H1 (cell line): ENCODE results near the gene DNAJC27. TPM values are rescaled to one million over a fixed set of nuclear protein-coding genes. Genes with fewer than 3 reads are reported as not detected.

Experiments
- CTCF ChIA-PET: fragments of 300-600 bp; sonication (Branson Sonifier 250); formaldehyde crosslinking; loops from one replicate; lab custom pipeline; 2021; ENCODE audit not compliant: partially characterized antibody; lab: Charles Lee
- POLR2A ChIA-PET: fragments of 300-600 bp; sonication (Branson Sonifier 250); formaldehyde crosslinking; loops from one replicate; lab custom pipeline; 2021; ENCODE audit warnings: inconsistent platforms; ENCODE audit not compliant: partially characterized antibody; lab: Charles Lee
- DNase-seq, 2 experiments: peaks; one replicate each; pipeline versions ENCODE4 v3.0.0 to v3.0.0-alpha.2; 2010 to 2022; ENCODE audit warnings: low spot score in 2 of 2, low read depth in 1 of 2, mixed read lengths in 1 of 2
- FAIRE-seq: peaks from 2 replicates; lab custom pipeline; 2011; peaks lifted over from hg19 to GRCh38; lab: Jason Lieb, UNC
- H2AFZ ChIP-seq: 2 replicates; pipeline ENCODE4 v1.8.1; 2012; ENCODE audit warnings: low read length, inconsistent platforms
- H2AK5ac ChIP-seq: 2 replicates; pipeline ENCODE4 v1.6.1; 2013; ENCODE audit warnings: low read depth, low read length
- H2BK120ac ChIP-seq: replicated peaks from 2 replicates; pipeline ENCODE3; 2013; ENCODE audit warnings: low read depth, low read length, inconsistent platforms
- H2BK12ac ChIP-seq: 2 replicates; pipeline ENCODE4 v1.6.1; 2013; ENCODE audit warnings: low read depth, low read length
- H2BK15ac ChIP-seq: 2 replicates; pipeline ENCODE4 v1.6.1; 2013; ENCODE audit warnings: low read length
- H2BK20ac ChIP-seq: 2 replicates; pipeline ENCODE4 v1.6.1; 2013; ENCODE audit warnings: low read length
- H2BK5ac ChIP-seq: 2 replicates; pipeline ENCODE4 v1.6.1; 2013; ENCODE audit warnings: low read depth, low read length
- H3K14ac ChIP-seq: 2 replicates; pipeline ENCODE4 v1.6.1; 2013; ENCODE audit warnings: inconsistent platforms; ENCODE audit not compliant: insufficient read length
- H3K18ac ChIP-seq: 2 replicates; pipeline ENCODE4 v1.6.1; 2013; ENCODE audit warnings: low read length; ENCODE audit errors: extremely low read depth
- H3K23ac ChIP-seq: 2 replicates; pipeline ENCODE4 v1.6.1; 2013; ENCODE audit warnings: inconsistent platforms; ENCODE audit not compliant: insufficient read length
- H3K23me2 ChIP-seq: 2 replicates; pipeline ENCODE4 v1.6.1; 2013; ENCODE audit warnings: low read depth, low read length
- H3K27ac ChIP-seq: 2 replicates; pipeline ENCODE4 v1.6.1; 2011; ENCODE audit warnings: low read depth, low read length, inconsistent platforms
- H3K27me3 ChIP-seq, 4 experiments: replicated peaks in 1 of 4; 1 replicate in 1 of 4; 2 replicates in 3 of 4; pipeline versions ENCODE4 v1.6.1 to v1.8.1; 2011 to 2013; ENCODE audit warnings: low read length in 3 of 4, mild to moderate bottlenecking in 3 of 4, inconsistent platforms in 2 of 4, mixed read lengths in 2 of 4, moderate library complexity in 1 of 4; ENCODE audit not compliant: control insufficient read depth in 3 of 4, insufficient read depth in 3 of 4; ENCODE audit errors: extremely low read depth in 1 of 4
- H3K36me3 ChIP-seq, 4 experiments: 2 replicates each; pipeline versions ENCODE4 v1.6.1 to v1.8.1; 2011 to 2013; ENCODE audit warnings: mild to moderate bottlenecking in 4 of 4, low read length in 3 of 4, moderate library complexity in 2 of 4, control low read depth in 1 of 4, inconsistent platforms in 1 of 4; ENCODE audit not compliant: insufficient read depth in 4 of 4, control insufficient read depth in 2 of 4
- H3K4ac ChIP-seq: replicated peaks from 2 replicates; pipeline ENCODE3; 2013; ENCODE audit warnings: low read length, low read depth, mixed read lengths, inconsistent platforms; ENCODE audit not compliant: insufficient read length
- H3K4me1 ChIP-seq, 4 experiments: replicated peaks in 1 of 4; 1 replicate in 1 of 4; 2 replicates in 3 of 4; pipeline versions ENCODE4 v1.6.1 to v1.8.1; 2011 to 2013; ENCODE audit warnings: low read length in 3 of 4, inconsistent platforms in 2 of 4, mixed read lengths in 1 of 4; ENCODE audit not compliant: insufficient read depth in 4 of 4, control insufficient read depth in 3 of 4
- H3K4me2 ChIP-seq, 2 experiments: 2 replicates each; pipeline versions ENCODE4 v1.6.1 to v1.8.1; 2011 to 2013; ENCODE audit warnings: low read depth in 2 of 2, low read length in 2 of 2, control low read depth in 1 of 2, inconsistent platforms in 1 of 2, mild to moderate bottlenecking in 1 of 2; ENCODE audit not compliant: insufficient read depth in 1 of 2
- H3K4me3 ChIP-seq, 4 experiments: fragments of 200-600, 300-600 bp in 1 of 4; sonication (generic), shearing (Covaris generic), sonication (Bioruptor Twin) in 1 of 4; 2 replicates each; pipeline versions ENCODE4 v1.5.1 to v1.8.1; 2011 to 2016; ENCODE audit warnings: low read length in 4 of 4, low read depth in 3 of 4, control low read depth in 2 of 4, inconsistent platforms in 2 of 4, mild to moderate bottlenecking in 2 of 4, mixed read lengths in 1 of 4, moderate library complexity in 1 of 4; ENCODE audit not compliant: insufficient read depth in 2 of 4; ENCODE audit errors: extremely low read depth in 1 of 4
- H3K56ac ChIP-seq: replicated peaks from 2 replicates; pipeline ENCODE3; 2013; ENCODE audit warnings: low read depth, mild to moderate bottlenecking, mixed read lengths, low read length, inconsistent platforms; ENCODE audit not compliant: insufficient read length
- H3K79me1 ChIP-seq: 2 replicates; pipeline ENCODE4 v1.6.1; 2013; ENCODE audit warnings: low read depth, low read length, control low read depth
- H3K79me2 ChIP-seq, 2 experiments: 2 replicates each; pipeline versions ENCODE4 v1.6.1 to v1.8.1; 2012 to 2013; ENCODE audit warnings: low read length in 2 of 2, mild to moderate bottlenecking in 2 of 2, inconsistent platforms in 1 of 2; ENCODE audit not compliant: insufficient read depth in 2 of 2, control insufficient read depth in 1 of 2
- H3K9ac ChIP-seq, 4 experiments: replicated peaks in 1 of 4; 1 replicate in 1 of 4; 2 replicates in 3 of 4; pipeline versions ENCODE4 v1.6.1 to v1.8.1; 2011 to 2013; ENCODE audit warnings: low read depth in 3 of 4, low read length in 3 of 4, control low read depth in 2 of 4, mild to moderate bottlenecking in 2 of 4, moderate library complexity in 2 of 4, inconsistent platforms in 1 of 4; ENCODE audit errors: extremely low read depth in 1 of 4
- H3K9me3 ChIP-seq, 2 experiments: 2 replicates each; pipeline versions ENCODE4 v1.6.1 to v1.8.1; 2012 to 2013; ENCODE audit warnings: mild to moderate bottlenecking in 2 of 2, moderate library complexity in 2 of 2, control low read depth in 1 of 2, inconsistent platforms in 1 of 2, low read depth in 1 of 2, low read length in 1 of 2, mixed read lengths in 1 of 2; ENCODE audit not compliant: insufficient read depth in 2 of 2
- H4K20me1 ChIP-seq, 2 experiments: replicated peaks in 1 of 2; 2 replicates each; pipeline versions ENCODE3 to v1.8.1; 2011 to 2013; ENCODE audit warnings: inconsistent platforms in 2 of 2, low read length in 2 of 2, mild to moderate bottlenecking in 1 of 2; ENCODE audit not compliant: insufficient read depth in 2 of 2, control insufficient read depth in 1 of 2
- H4K5ac ChIP-seq: 2 replicates; pipeline ENCODE4 v1.6.1; 2013; ENCODE audit warnings: low read length, low read depth, mixed read lengths, inconsistent platforms; ENCODE audit not compliant: insufficient read length
- H4K8ac ChIP-seq: 2 replicates; pipeline ENCODE4 v1.8.0; 2013; ENCODE audit warnings: mild to moderate bottlenecking, moderate library complexity, low read length, inconsistent platforms; ENCODE audit not compliant: insufficient read depth; ENCODE audit errors: extremely low read depth
- H4K91ac ChIP-seq: replicated peaks from 2 replicates; pipeline ENCODE3; 2013; ENCODE audit warnings: low read length, mixed read lengths, inconsistent platforms; ENCODE audit not compliant: insufficient read length
- BACH1 ChIP-seq: IDR thresholded peaks from 2 replicates; pipeline ENCODE4 v1.6.1; 2012; ENCODE audit warnings: low read length, improper control_type of control experiment
- JUND ChIP-seq: IDR thresholded peaks from 2 replicates; pipeline ENCODE4 v1.6.1; 2011; ENCODE audit warnings: mild to moderate bottlenecking, improper control_type of control experiment, low read length
- KDM1A ChIP-seq: fragments of 200-600, 300-600 bp; sonication (generic); IDR thresholded peaks from 2 replicates; pipeline ENCODE4 v1.7.1; 2016; ENCODE audit warnings: mild to moderate bottlenecking, low read length, borderline replicate concordance
- SIRT6 ChIP-seq: IDR thresholded peaks from one replicate; pipeline ENCODE4 v1.7.1; 2012; ENCODE audit warnings: low read length, inconsistent platforms
- SP2 ChIP-seq: IDR thresholded peaks from 2 replicates; pipeline ENCODE4 v1.6.1; 2012; ENCODE audit warnings: mild to moderate bottlenecking, low read length, inconsistent platforms
- WGBS, 2 experiments: shearing (Covaris generic) in 1 of 2; methylation state at CpG; one replicate each; pipeline versions ENCODE4 v1.1.6 to v1.1.7; 2013 to 2015; ENCODE audit warnings: low lambda C conversion rate in 2 of 2, mixed read lengths in 2 of 2, inconsistent platforms in 1 of 2, low coverage in 1 of 2, missing lambda C conversion rate in 1 of 2; ENCODE audit not compliant: insufficient replicate concordance in 2 of 2, insufficient coverage in 1 of 2, insufficient read length in 1 of 2; ENCODE audit errors: extremely low coverage in 1 of 2, missing lambda C conversion rate in 1 of 2; 5-methylcytosine and 5-hydroxymethylcytosine counted together
- polyA plus RNA-seq, 7 experiments: library from polyadenylated mRNA; depleted of rRNA in 3 of 7; stranded (reverse) in 5 of 7; unstranded in 2 of 7; fragments of >200 nt in 5 of 7; fragments of 200-250 nt in 2 of 7; gene quantifications; 1 replicate in 5 of 7; 2 replicates in 1 of 7; 4 replicates in 1 of 7; pipeline versions ENCODE4 v1.2.1 to v1.2.3, GENCODE V29; 2011 to 2013; ENCODE audit warnings: missing spikeins in 2 of 7, mixed read lengths in 2 of 7
- total RNA-seq: library from RNA; stranded (reverse); fragmentation: NEBNext Ultra II Directional; extraction: Animal tissue kit (Norgen Biotek cat#: 25700); gene quantifications from 2 replicates; pipeline ENCODE4 v1.2.1, GENCODE V29; 2021

Gene DNAJC27
- total and polyA plus RNA-seq, 2 of the 8 experiments (the other 6 are each of a cell fraction or from before 2014, with no cell fraction given): 1.4 to 4.5 TPM

GRCh38 chr2:25018681-25019080, 46.9 kb upstream of the DNAJC27 start:
- no peak overlapping the region for H3K27ac ChIP-seq
- no peak overlapping the region for H2BK120ac ChIP-seq
- no peaks in the 10 kb centered on the region for H3K23me2 ChIP-seq
- no peak overlapping the region for H4K5ac ChIP-seq
- H2BK20ac ChIP-seq: no peak overlapping the region
- no peaks in the 10 kb centered on the region for H3K27me3 ChIP-seq
- H3K23ac ChIP-seq: no peak overlapping the region
- no peak overlapping the region for H3K14ac ChIP-seq
- no peak overlapping the region for H4K8ac ChIP-seq
- H3K56ac ChIP-seq: no peak overlapping the region
- TF ChIP-seq JUND (no peak), BACH1 (no peak), KDM1A (no peak), SIRT6 (no peak), SP2 (no peak)
- no peaks in the 10 kb centered on the region for H3K36me3 ChIP-seq
- no peak overlapping the region for H2AK5ac ChIP-seq
- H3K18ac ChIP-seq: no peak overlapping the region
- H4K20me1 ChIP-seq: no peaks in the 10 kb centered on the region
- no peak overlapping the region for H3K4ac ChIP-seq
- no peak overlapping the region for H4K91ac ChIP-seq
- H2BK15ac ChIP-seq: no peak overlapping the region
- no peak overlapping the region for H3K4me2 ChIP-seq
- POLR2A ChIA-PET: no interaction called here
- CTCF ChIA-PET: no interaction called here
- no peak overlapping the region for H2BK5ac ChIP-seq
- WGBS, 2 experiments: 90% methylated on average over 7 of the region's 7 CpGs; no CpG with 5 or more reads in 1 of the 2 experiments
- H3K4me3 ChIP-seq: no peak overlapping the region
- no peak overlapping the region for H2BK12ac ChIP-seq
- H3K9ac ChIP-seq: no peak overlapping the region
- DNase-seq: no peak
- H3K79me1 ChIP-seq: no peaks in the 10 kb centered on the region
- no peak overlapping the region for H2AFZ ChIP-seq
- H3K9me3 ChIP-seq: no peaks in the 10 kb centered on the region
- no peaks in the 10 kb centered on the region for H3K79me2 ChIP-seq
- H3K4me1 ChIP-seq: no peaks in the 10 kb centered on the region
- FAIRE-seq: no peak
